UCSD-AML1 (cell line): ENCODE measurements around the gene PNN.
"Not testable (repeated sequence)": the region's sequence is repeated elsewhere in the genome, so short reads cannot be mapped to it uniquely, and the experiment has no call there.

ENCODE experiments used
- DNase-seq: peaks from one replicate; lab custom pipeline; 2025; ENCODE audit not compliant: unreplicated experiment; lab: John Stamatoyannopoulos, UW

The PNN gene

DNA sequence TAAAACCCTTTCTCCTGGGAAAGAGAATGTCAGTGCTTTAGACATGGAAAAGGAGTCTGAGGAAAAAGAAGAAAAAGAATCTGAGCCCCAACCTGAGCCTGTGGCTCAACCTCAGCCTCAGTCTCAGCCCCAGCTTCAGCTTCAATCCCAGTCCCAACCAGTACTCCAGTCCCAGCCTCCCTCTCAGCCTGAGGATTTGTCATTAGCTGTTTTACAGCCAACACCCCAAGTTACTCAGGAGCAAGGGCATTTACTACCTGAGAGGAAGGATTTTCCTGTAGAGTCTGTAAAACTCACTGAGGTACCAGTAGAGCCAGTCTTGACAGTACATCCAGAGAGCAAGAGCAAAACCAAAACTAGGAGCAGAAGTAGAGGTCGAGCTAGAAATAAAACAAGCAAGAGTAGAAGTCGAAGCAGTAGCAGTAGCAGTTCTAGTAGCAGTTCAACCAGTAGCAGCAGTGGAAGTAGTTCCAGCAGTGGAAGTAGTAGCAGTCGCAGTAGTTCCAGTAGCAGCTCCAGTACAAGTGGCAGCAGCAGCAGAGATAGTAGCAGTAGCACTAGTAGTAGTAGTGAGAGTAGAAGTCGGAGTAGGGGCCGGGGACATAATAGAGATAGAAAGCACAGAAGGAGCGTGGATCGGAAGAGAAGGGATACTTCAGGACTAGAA, 6.1 kb downstream of the PNN start:
- no peak for DNase-seq

DNA sequence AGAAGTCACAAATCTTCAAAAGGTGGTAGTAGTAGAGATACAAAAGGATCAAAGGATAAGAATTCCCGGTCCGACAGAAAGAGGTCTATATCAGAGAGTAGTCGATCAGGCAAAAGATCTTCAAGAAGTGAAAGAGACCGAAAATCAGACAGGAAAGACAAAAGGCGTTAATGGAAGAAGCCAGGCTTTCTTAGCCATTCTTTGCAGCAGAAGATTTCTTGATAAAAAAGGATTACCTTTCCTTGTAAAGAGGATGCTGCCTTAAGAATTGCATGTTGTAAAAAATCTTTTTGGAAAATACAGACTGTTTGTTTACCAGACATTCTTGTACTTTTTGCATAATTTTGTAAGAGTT, 6.6 kb downstream of the PNN start:
- DNase-seq, result no peak

DNA sequence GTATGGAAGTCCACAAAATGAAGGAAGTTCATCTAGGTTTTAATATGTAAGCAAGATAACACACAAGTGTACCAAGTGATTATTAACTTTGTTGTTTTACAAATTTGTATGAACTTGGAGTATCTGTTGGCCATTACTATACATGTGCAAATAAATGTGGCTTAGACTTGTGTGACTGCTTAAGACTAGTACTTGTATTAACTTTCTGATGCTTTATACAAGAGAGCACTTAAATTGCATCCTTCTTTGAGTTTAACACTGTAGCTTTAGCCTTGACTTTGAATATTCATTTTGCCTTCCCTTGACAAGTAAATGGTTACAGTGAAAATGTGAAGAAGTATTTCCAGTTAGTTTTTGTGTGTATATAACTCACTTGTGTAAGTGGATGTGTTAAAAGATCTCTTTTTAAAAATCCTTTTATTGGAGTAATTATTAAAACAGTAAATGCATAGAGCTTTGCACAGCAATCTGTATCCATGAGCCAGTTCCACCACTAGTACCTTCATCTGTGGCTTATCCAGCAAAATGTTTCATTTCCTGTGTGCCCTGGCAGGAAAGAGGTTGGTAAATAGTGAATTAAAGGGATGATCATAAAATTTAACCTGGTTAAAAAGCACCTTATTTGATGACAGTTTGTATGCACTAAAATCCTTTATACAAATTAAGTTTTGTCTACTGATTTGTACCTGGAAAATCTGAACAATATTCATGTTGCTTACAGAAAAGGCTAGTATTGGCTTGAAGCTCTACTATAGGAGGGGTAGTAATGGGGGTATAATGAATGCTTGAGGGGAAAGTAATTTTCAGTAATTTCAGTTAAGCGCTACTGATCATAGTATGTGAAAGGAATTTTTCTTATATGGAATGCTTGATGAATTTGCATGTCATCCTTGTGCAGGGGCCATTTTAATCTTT, 8.0 kb downstream of the PNN start:
- no peak for DNase-seq

DNA sequence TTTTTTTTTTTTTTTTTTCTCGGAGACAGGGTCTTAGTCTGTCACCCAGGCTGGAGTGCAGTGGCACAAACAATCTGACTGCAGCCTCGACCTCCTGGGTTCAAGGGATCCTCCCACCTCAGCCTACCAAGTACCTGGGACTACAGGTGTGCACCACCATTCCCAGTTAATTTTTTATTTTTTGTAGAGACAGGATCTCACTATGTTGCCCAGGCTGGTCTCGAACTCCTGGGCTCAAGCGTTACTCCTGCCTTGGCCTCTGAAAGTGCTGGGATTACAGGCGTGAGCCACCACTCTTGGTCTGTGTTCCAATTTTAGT, 8.6 kb downstream of the PNN start:
- DNase-seq, result not testable (repeated sequence)

DNA sequence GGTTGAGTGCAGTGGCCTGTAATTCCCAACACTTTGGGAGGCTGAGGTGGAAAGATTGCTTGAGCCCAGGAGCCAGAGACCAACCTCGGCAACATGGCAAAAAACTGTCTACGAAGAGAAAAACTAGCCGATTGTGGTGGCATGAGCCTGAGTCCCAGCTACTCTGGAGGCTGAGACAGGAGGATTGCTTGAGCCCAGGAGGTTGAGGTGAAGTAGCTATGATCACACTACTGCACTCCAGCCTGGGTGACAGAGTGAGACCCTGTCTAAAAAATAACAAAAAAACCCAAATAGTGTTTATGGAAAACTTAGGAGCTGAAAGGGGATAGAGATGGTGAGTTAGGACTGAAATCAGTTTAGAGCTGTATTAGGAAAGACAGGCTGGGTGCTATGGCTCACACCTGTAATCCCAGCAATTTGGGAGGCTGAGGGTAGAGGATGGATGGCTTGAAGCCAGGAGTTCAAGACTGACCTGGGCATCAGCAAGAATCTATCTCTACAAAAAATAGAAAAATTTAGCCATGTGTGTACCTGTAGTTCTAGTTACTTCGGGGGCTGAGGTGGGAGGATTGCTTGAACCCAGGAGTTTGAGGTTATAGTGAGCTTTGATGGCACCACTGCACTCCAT, 9.7 kb downstream of the PNN start:
- DNase-seq, result no peak

DNA sequence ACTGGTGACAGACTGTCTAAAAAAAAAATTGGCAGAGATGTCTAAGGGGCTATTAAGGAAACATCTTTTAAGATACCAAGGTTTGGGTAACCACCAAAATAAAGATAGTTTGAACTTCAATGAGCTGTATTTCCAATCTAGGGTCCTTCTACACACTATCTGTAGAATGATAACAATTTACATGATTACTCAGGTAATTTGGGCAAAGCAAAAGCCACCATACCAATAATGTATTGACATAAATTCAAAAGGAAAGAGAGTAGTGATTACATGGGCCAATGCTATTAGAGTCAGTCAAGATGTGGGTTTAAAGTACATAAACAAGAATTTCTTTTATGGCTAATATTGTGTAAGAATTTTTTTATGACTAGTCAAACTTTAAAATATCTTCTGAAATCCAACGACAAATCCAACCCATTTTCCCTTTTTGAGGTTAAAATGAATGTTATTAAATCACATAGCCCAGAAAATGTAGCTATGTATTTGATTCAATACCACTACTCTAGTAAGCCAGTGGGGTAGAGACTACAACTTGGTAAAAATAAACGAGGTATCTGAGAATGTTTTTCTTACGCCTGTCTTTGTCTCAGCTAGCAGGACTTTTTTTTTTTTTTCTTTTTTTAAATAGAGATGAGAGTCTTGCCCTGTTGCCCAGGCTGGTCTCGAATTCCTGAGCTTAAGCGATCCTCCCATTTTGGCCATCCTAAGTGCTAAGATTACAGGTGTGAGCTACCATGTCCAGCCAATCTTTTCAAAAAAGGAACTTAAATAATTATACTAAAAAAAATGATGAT, 10.4 kb downstream of the PNN start:
- no peak for DNase-seq

DNA sequence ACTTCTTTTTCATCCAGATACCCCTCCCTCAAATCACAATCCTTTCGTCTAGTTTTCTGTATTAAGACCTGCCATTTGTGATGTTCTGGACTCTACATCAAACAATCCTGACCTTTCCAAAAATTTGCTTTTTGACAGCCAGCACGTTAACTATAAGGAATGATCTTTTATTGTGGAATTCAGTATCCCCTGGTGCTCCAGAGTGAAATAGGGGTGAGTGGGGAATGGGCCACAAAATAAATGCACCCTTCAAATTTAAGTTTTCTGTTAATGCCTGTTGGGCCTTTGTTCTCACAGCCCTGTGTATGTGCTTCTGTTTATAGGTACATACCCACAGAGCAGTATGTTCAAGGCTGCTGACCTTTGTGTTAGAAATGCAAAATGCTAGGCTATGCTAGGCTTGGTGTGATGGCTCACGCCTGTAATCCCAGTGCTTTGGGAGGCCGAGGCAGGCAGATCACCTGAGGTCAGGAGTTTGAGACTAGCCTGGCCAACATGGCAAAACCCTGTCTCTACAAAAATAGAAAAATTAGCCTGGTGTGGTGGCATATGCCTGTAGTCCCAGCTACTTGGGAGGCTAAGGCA, 12.0 kb downstream of the PNN start:
- no peak for DNase-seq

DNA sequence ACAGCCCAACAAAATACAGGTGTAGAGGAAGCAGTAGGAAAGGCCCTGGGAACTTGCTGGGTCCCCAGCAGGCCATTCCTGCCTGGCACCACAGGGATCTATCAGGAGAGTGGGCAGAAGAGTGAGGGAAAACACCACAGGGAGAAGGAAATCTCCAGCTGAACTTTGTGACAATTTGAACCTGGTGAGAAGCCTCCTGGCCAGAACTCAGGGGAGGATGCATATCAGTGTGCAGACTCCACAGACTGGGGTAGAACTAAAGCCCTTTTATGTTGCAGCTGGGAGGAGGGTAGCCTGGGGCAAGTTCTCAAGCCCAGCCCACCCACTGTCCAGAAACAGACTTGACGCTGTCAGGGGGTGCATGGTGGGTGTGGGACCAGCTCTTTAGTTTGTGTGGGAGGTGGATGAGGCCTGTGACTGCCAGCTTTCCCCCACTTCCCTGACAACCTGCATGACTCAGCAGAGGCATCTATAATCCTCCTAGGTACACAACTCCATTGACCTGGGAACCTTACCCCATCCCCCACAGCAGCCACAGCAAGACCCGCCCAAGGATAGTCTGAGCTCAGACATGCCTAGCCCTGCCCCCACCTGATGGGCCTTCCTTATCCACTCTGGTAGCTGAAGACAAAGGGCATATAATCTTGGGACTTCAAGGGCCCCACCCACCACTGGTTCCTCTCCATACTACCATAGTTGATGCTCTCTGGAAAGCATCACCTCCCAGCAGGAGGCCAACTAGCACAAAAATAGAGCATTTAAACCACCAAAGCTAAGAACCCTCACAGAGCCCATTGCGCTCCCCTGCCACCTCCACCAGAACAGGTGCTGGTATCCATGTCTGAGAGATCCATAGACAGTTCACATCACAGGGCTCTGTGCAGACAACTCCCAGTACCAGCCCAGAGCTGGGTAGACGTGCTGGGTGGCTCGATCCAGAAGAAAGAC, 28.9 kb downstream of the PNN start:
- no peak for DNase-seq

DNA sequence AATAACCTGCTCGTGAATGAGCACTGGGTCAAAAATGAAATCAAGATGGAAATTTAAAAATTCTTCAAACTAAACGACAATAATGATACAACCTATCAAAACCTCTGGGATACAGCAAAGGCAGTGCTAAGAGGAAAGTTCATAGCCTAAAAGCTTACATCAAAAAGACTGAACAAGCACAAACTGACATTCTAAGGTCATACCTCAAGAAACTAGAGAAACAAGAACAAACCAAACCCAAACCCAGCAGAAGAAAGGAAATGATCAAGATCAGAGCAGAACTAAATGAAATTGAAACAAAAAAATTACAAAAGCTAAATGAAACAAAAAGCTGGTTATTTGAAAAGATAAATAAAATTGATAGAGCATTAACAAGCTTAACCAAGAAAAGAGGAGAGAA, 32.4 kb downstream of the PNN start:
- not testable (repeated sequence) for DNase-seq

DNA sequence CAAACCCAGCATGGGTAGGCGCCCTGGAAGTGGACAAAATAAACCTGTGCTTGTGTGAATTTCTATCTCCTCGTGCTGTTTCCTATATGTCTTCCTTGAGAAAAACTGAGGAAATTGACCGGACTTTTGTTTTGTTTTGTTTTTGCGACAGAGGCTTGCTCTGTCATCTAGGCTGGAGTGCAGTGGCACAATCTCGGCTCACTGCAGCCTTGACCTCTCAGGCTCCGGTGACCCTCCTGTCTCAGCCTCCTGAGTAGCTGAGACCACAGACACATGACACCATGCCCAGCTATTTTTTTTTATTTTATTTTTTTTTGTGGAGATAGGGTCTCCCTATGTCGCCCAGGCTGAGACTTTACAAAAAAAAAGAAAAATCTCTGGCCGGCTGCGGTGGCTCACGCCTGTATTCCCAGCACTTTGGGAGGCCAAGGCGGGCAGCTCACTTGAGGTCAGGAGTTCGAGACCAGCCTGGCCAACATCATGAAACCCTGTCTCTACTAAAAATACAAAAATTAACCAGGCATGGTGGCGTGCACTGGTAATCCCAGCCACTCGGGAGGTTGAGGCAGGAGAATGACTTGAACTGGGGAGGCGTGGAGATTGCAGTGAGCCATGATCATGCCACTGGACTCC, 36.2 kb downstream of the PNN start:
- no peak for DNase-seq

DNA sequence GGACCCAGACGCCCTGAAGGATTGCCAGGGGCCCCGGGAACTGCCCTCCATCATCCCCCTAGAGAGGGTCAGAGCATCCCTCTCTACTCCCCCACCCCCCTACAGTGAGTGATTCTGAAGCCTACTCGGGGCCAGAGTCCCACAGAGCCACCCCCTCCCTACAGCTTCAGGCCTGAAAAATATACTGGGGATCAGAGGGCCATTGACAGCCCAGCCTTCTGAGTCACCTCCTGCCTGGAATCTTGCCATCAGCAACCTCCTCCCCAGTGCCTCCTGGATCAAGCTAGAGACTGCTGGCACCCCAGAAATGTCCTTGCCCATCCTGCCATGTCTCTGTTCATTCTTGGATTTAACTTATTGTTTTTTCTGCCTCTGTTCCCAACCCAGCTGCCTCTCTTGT, 37.0 kb downstream of the PNN start:
- no peak for DNase-seq

DNA sequence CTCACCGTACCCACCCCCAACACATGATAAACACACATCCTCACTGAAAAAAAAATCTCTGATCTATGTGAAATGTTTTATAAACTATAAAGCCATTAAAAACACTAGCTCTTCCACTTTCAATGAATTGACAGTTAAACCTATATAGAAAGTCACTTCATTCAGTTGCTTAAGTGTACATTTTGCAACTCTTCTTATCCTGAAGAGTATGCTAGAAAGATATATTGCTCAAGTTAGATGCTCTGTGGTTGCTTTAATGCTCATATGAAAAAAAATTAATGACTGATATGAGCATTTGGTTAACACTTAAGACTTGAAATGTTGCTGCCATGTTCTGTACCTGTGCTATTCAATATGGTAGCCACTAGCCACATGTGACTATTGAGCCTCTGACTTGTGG, 37.6 kb downstream of the PNN start:
- DNase-seq, result no peak

DNA sequence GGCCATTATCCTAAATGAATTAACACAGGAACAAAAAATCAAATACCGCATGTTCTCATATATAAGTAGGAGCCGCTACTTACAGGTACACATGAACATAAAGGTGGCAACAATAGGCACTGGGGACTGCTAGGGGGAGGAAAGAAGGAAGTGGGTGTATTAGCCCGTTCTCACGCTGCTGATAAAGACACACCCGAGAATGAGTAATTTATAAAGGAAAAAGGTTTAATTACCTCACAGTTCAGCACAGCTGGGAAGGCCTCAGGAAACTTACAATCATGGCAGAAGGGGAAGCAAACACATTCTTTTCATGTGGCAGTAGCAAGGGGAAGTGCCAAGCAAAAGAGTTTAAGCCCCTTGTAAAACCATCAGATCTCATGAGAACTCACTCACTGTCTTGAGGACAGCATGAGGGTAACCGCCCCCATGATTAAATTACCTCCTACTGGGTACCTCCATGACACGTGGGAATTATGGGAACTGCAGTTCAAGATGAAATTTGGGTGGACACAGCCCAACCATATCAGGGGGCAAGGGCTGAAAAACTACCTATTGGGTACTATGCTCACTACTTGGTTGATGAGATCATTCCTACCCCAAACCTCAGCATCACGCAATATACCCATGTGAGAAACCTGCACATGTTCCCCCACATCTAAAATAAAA, 42.3 kb downstream of the PNN start:
- DNase-seq, result no peak

DNA sequence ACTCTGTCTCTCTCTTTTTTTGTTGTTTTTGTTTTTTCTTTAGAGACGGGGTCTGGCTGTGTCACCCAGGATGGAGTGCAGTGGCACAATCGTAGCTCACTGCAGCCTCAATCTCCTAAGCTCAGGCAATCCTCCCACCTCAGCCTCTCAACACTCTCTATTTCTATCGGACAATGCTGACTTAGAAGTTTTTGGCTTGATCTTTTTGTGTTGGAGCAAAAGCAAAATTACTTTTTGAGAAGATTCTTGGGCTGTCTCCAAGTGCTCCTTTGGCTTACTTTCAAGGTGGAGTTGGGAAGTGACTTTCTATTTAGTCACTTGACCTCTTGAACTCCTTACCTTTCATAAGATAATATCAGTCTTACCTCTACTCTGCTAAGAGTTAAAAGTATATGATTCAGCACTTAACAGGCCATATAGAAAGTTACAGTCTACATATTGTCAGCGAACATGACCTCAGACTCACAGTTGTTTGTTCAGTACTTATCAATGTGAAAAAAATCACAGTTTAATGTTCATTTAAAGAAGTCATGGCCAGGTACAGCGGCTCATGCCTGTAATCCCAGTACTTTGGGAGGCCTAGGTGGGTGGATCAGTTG, 43.2 kb downstream of the PNN start:
- DNase-seq, result no peak

DNA sequence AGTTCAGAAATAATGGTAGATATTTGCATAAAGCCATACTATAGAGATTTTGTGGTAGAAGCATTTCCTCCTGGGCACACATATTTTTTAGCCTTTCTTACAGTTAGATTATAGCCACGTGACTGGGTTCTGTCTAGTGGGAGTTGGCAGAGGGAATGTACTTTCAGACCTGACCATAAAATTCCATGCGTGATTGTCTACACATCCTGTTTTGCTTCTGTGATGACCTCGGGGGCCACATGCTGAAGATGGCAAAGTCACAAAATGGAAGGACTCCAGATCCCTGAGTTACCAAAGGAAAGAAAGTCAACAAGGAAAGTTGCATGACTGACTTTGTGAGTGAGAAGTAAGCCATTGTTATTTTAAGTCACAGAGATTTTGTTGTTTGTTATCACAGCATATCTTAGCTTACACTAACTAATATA, 44.0 kb downstream of the PNN start:
- DNase-seq, result no peak

DNA sequence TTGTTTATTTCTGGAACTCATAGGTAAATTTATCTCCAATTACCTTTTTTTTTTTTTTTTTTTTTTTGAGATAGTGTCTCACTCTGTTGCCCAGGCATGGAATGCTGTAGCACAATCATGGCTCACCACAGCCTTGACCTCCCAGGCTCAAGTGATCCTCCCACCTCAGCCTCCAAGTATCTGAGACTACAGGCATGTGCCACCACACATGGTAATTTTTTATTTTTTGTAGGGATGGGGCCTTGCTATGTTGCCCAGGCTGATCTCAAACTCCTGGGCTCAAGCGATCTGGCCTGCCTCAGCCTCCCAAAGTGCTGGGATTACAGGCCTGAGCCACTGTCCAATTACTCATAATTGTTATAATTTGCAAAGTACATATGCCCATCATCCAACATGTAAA, 45.4 kb downstream of the PNN start:
- DNase-seq, result not testable (repeated sequence)

DNA sequence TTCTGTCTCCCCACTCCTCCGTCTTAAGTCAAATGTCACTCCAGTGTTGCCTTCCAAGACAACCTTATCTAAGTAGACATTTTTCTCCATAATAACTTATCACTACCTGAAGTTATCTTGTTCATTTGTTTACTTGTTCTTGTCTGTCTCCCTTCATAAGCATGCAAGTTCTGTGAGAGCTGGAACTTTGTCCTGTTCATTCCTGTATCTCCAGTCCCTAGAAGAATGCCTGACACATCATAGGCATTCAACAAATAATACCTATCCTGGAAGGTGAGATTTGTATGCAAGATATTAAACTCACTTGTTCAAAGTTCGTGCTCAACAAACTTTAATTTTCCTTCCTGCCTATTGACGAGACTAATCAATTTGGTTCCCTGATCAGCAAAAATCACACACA, 53.0 kb downstream of the PNN start:
- no peak for DNase-seq

DNA sequence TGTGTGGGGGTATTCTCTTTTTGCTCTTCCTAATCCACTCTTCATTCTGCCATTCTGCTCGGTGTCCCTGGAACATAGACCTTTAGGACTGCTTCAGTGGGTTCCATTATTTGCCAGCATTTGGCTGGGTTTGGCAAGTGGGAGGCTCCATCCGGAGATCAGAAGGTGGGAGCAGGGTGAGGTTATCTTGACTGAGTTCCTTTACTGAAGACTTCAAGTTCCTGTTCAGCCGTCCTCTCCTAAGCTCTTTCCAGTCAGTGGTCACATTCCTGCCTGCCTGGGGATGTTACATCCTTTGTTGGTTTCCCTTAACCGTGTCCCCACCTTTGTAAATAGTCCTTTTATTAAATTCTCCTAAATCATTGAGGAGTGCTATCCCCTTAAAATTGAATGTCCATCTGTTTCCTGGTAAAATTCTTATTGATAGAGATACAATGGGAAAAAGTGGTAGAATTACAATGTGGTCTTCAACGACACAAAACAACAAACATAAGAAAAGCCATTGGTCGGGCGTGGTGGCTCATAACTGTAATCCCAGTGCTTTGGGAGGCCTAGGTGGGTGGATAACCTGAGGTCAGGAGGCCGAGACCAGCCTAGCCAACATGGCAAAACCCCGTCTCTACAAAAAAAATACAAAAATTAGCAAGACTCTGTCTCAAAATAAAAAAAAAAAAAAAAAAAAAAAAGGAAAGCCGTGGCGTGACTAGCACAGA, 53.6 kb downstream of the PNN start:
- peak; percentile 10 for DNase-seq
